ENCODE data around the gene LRRC74B. TPM values are rescaled to one million over a fixed set of nuclear protein-coding genes. Genes with fewer than 3 reads are reported as not detected.

Gene LRRC74B
- not detected in 2 replicates for total RNA-seq (ENCODE audit: low replicate concordance)

DNA sequence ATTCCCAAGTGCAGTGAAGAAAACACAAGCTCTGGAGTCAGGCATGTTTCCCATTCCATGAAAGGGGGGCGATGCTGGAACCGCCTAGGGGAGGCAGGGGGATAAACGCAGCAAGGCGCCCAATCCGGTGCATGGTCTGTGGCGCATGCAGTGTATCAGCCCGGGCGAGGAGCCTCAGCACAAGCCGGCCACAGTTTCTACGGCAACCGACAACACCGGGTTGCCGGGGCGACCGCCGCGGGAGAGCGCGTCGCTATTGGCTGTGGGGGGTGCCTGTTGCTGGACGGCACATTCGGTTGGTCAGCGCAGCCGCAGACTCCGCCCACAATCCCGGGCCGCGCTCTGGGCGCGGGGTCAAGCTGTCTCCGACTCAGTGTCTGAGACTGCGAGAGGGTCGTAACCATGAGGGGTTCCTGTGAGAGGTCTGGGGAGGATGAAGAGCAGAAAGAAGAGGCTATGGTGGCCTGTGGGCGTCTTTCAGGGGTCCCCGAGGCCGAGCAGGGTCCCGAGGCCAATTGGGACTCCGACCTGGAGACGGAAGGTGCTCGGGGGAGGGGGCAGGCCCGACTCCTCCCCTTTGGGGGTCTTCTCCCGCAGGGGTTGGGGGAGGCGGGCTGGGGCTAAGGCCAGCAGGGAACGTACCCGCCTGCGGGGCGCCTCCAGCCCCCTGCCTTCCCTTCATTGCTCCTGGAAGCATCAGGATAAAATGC lies at the start of gene LRRC74B:
TSS of gene LRRC74B (plus strand) at position 362 of the 710 bp plus-strand sequence. CDS start at position 403, 41 bp downstream.

GRCh38 chr22:21001601-21002325 lies 44.0 kb upstream of the LRRC74B start, which contains the start of gene THAP7:
Gene THAP7 (minus strand): TSS chr22:21002118. CDS start chr22:21001911, 207 bp downstream.

GRCh38 chr22:21014726-21015465 lies 30.9 kb upstream of the LRRC74B start, which contains the start of gene P2RX6:
Gene P2RX6 (plus strand): TSS chr22:21015165. CDS start chr22:21015175, 10 bp downstream.

GRCh38 chr22:21032037-21032867 lies 13.5 kb upstream of the LRRC74B start, which contains the start of gene SLC7A4:
Gene SLC7A4 (minus strand): TSS chr22:21032561. CDS start chr22:21031812, 749 bp downstream.

Other genes starting within 250 kb of the LRRC74B start
- gene PI4KA, start 187.1 kb upstream of the LRRC74B start, total RNA-seq (ENCODE audit: low replicate concordance) = 21.5 and 37.3 TPM in 2 replicates
- gene SNAP29, start 186.9 kb upstream of the LRRC74B start, total RNA-seq (ENCODE audit: low replicate concordance) = 4.2 and 5.9 TPM in 2 replicates
- 24.8 and 26.8 TPM in 2 replicates for gene CRKL, start 128.5 kb upstream of the LRRC74B start, total RNA-seq (ENCODE audit: low replicate concordance)
- gene AIFM3, start 78.7 kb upstream of the LRRC74B start, total RNA-seq (ENCODE audit: low replicate concordance) = 0.23 and 0.70 TPM in 2 replicates
- 40.4 and 89.9 TPM in 2 replicates for gene LZTR1, start 63.6 kb upstream of the LRRC74B start, total RNA-seq (ENCODE audit: low replicate concordance)
- 13.8 and 19.4 TPM in 2 replicates for gene THAP7, start 43.8 kb upstream of the LRRC74B start, total RNA-seq (ENCODE audit: low replicate concordance)
- 0.47 and 0.68 TPM in 2 replicates for gene P2RX6, start 30.8 kb upstream of the LRRC74B start, total RNA-seq (ENCODE audit: low replicate concordance)
- gene SLC7A4, start 13.4 kb upstream of the LRRC74B start, total RNA-seq (ENCODE audit: low replicate concordance) = 0.23 TPM in 1 of 2 replicates, not detected in the other